CD4-positive, alpha-beta T cell (primary cell): ENCODE results near the gene PTPRT. TPM values are rescaled to one million over a fixed set of nuclear protein-coding genes. Genes with fewer than 3 reads are reported as not detected.

Experiments
- ATAC-seq: fragments of 200-7000 bp; cut with Tn5 transposase; one replicate; pipeline ENCODE4 v1.10.0; 2022; ENCODE audit warnings: mild to moderate bottlenecking; ENCODE audit not compliant: poor library complexity
- CTCF ChIA-PET: fragments of 350-600 bp; sonication (Branson Sonifier 250); formaldehyde crosslinking; loops from one replicate; lab custom pipeline; 2021; ENCODE audit warnings: antibody characterized with exemption, inconsistent platforms; lab: Charles Lee
- POLR2A ChIA-PET: fragments of 350-600 bp; sonication (Branson Sonifier 250); formaldehyde crosslinking; loops from one replicate; lab custom pipeline; 2021; ENCODE audit warnings: antibody characterized with exemption, inconsistent platforms; lab: Charles Lee
- DNase-seq, 14 experiments: peaks; one replicate each; pipeline ENCODE4 v3.0.0-alpha.2; 2013 to 2020; ENCODE audit warnings: mixed read lengths in 2 of 14
- H3K27ac ChIP-seq, 2 donors: one replicate each; pipeline versions ENCODE4 v1.5.1 to v1.7.0; 2013; ENCODE audit warnings: low read length in 2 of 2, low read depth in 1 of 2, mild to moderate bottlenecking in 1 of 2
- H3K27me3 ChIP-seq, 2 experiments: 1 replicate in 1 of 2; 2 replicates in 1 of 2; pipeline versions ENCODE4 v1.6.1 to v1.7.0; 2013; ENCODE audit warnings: low read length in 2 of 2, control low read depth in 1 of 2, mild to moderate bottlenecking in 1 of 2, moderate library complexity in 1 of 2; ENCODE audit not compliant: insufficient read depth in 2 of 2, control insufficient read depth in 1 of 2
- H3K36me3 ChIP-seq: one replicate; pipeline ENCODE4 v1.6.1; 2013; ENCODE audit warnings: low read length, control low read depth; ENCODE audit not compliant: insufficient read depth
- H3K4me1 ChIP-seq: one replicate; pipeline ENCODE4 v1.6.1; 2013; ENCODE audit warnings: low read length, control low read depth; ENCODE audit not compliant: insufficient read depth
- H3K4me3 ChIP-seq: one replicate; pipeline ENCODE4 v1.5.1; 2013; ENCODE audit warnings: mild to moderate bottlenecking, low read length, moderate library complexity
- H3K9me3 ChIP-seq, 2 experiments: 1 replicate in 1 of 2; 2 replicates in 1 of 2; pipeline versions ENCODE4 v1.6.1 to v1.7.0; 2013; ENCODE audit warnings: low read length in 2 of 2, mild to moderate bottlenecking in 2 of 2, control low read depth in 1 of 2, moderate library complexity in 1 of 2; ENCODE audit not compliant: control insufficient read depth in 1 of 2, insufficient read depth in 1 of 2
- H3K27ac Mint-ChIP-seq: one replicate; pipeline ENCODE4 v1.8.0; 2020; ENCODE audit warnings: mixed read lengths
- H3K27me3 Mint-ChIP-seq: one replicate; pipeline ENCODE4 v1.8.0; 2021; ENCODE audit warnings: mixed read lengths
- H3K36me3 Mint-ChIP-seq: one replicate; pipeline ENCODE4 v1.8.0; 2021; ENCODE audit warnings: low read depth, mixed read lengths
- H3K4me1 Mint-ChIP-seq: one replicate; pipeline ENCODE4 v1.8.0; 2021; ENCODE audit warnings: low read depth, mixed read lengths
- H3K4me3 Mint-ChIP-seq: one replicate; pipeline ENCODE4 v1.8.0; 2020; ENCODE audit warnings: mild to moderate bottlenecking, mixed read lengths
- H3K9me3 Mint-ChIP-seq: one replicate; pipeline ENCODE4 v1.8.0; 2020; ENCODE audit warnings: mixed read lengths
- intact Hi-C, 2 experiments: fragments of 100-400 bp; cut with DNase I in 1 of 2; cut with micrococcal nuclease in 1 of 2; formaldehyde crosslinking; loops; one replicate each; pipeline versions ENCODE4 v1.15.1 to v1.9.0; 2023 to 2025; cut with DNase I, micrococcal nuclease
- total RNA-seq, 174 experiments: library from RNA in 2 of 174; stranded (reverse) in 2 of 174; gene quantifications; one replicate each; pipeline ENCODE4 v1.2.3 and lab custom pipeline; 2021 to 2026
- TF ChIP-seq, protein P1 (sequence below): fragments of 200-600 bp; IDR thresholded peaks from one replicate; pipeline ENCODE4 v1.8.0; 2022; ENCODE audit warnings: antibody characterized with exemption, mild to moderate bottlenecking

Gene PTPRT
- total RNA-seq, 2 experiments from 2014 or later = not detected

DNA sequence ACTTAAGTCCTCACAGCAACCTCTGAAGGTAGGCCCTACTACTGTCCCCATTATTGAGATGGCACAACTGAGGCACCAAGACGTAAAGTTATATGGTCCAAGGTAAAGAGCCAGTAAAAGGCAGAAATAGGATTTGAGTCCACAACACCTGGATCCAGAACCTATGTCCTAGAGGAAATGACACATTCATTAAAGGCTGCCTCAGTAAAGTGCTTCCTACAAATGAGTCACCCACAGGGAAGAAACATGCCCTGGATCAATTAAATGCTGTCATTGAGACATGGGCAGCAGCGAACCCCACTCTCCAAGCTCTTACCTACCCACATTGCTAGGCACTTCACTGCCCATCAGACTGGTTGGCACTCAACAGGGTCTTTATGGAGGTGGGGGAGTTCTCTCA, 600.9 kb downstream of the PTPRT start:
- Mint-ChIP-seq H3K9me3 (peaks cover 2% of the 10 kb centered on the region), H3K27me3 (no peaks in the 10 kb centered on the region), H3K36me3 (no peaks in the 10 kb centered on the region), H3K4me3 (no peak overlapping the region), H3K4me1 (no peaks in the 10 kb centered on the region), H3K27ac (no peak overlapping the region)
- TF ChIP-seq, protein P1, sequence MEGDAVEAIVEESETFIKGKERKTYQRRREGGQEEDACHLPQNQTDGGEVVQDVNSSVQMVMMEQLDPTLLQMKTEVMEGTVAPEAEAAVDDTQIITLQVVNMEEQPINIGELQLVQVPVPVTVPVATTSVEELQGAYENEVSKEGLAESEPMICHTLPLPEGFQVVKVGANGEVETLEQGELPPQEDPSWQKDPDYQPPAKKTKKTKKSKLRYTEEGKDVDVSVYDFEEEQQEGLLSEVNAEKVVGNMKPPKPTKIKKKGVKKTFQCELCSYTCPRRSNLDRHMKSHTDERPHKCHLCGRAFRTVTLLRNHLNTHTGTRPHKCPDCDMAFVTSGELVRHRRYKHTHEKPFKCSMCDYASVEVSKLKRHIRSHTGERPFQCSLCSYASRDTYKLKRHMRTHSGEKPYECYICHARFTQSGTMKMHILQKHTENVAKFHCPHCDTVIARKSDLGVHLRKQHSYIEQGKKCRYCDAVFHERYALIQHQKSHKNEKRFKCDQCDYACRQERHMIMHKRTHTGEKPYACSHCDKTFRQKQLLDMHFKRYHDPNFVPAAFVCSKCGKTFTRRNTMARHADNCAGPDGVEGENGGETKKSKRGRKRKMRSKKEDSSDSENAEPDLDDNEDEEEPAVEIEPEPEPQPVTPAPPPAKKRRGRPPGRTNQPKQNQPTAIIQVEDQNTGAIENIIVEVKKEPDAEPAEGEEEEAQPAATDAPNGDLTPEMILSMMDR = no peak
- no peak for DNase-seq
- Histone ChIP-seq H3K27ac (no peak overlapping the region), H3K4me1 (no peaks in the 10 kb centered on the region), H3K36me3 (no peaks in the 10 kb centered on the region), H3K27me3 (no peaks in the 10 kb centered on the region), H3K9me3 (peaks cover 0 to 5% of the 10 kb centered on the region in 2 experiments), H3K4me3 (no peak overlapping the region)
- no peak for ATAC-seq
- ChIA-PET CTCF (no interaction called here), POLR2A (no interaction called here)
- intact Hi-C loops = no loop called here

GRCh38 chr20:42587427-42587826, 602.3 kb downstream of the PTPRT start:
- TF ChIP-seq, protein P1 = no peak
- intact Hi-C loops = no loop called here
- Mint-ChIP-seq H3K4me3 (no peak overlapping the region), H3K9me3 (peaks cover 2% of the 10 kb centered on the region), H3K4me1 (no peaks in the 10 kb centered on the region), H3K36me3 (no peaks in the 10 kb centered on the region), H3K27me3 (no peaks in the 10 kb centered on the region), H3K27ac (no peak overlapping the region)
- H3K4me1 ChIP-seq = no peaks in the 10 kb centered on the region
- no peak overlapping the region for H3K27ac ChIP-seq
- DNase-seq (no peak), ATAC-seq (no peak)
- no peaks in the 10 kb centered on the region for H3K27me3 ChIP-seq
- peaks cover 0 to 5% of the 10 kb centered on the region in 2 experiments for H3K9me3 ChIP-seq
- no peaks in the 10 kb centered on the region for H3K36me3 ChIP-seq
- H3K4me3 ChIP-seq = no peak overlapping the region
- ChIA-PET POLR2A (no interaction called here), CTCF (no interaction called here)

DNA sequence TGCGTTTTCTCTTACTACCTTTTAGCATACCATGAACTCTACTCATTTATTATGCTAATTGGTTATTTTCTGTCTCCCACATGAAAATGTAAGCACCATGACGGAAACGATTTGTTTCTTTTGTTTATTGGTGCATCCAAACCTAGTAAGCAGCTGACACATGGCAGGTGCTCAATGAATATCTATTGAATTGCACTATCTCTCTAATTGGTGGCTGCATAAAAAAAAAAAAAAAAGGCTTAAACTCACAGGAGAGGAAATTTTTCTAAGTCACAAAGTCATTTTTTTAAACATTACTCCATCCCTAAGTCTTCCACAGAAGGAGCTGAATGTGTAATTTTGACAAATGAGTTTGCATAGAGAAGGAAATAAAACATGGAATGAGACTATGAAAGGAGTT, 608.4 kb downstream of the PTPRT start:
- DNase-seq (no peak), ATAC-seq (no peak)
- no peaks in the 10 kb centered on the region for H3K4me1 ChIP-seq
- H3K4me3 Mint-ChIP-seq = no peak overlapping the region
- H3K9me3 ChIP-seq = peaks cover 0 to 5% of the 10 kb centered on the region in 2 experiments
- CTCF ChIA-PET = interaction anchor here (0.7 kb wide), 1 partner anchor 58 kb away, joined by 4 read pairs; no protein-coding TSS in a partner anchor
- H3K36me3 ChIP-seq = no peaks in the 10 kb centered on the region
- no peak overlapping the region for H3K27ac ChIP-seq
- POLR2A ChIA-PET = no interaction called here
- intact Hi-C loops = no loop called here
- no peaks in the 10 kb centered on the region for H3K27me3 ChIP-seq
- H3K9me3 Mint-ChIP-seq = peaks cover 7% of the 10 kb centered on the region
- H3K4me1 Mint-ChIP-seq = no peaks in the 10 kb centered on the region
- TF ChIP-seq, protein P1 = no peak
- H3K27me3 Mint-ChIP-seq = no peaks in the 10 kb centered on the region
- no peak overlapping the region for H3K27ac Mint-ChIP-seq
- H3K4me3 ChIP-seq = no peak overlapping the region
- H3K36me3 Mint-ChIP-seq = no peaks in the 10 kb centered on the region
